ENCODE measurements around the gene NXPE2. TPM values are rescaled to one million over a fixed set of nuclear protein-coding genes. Genes with fewer than 3 reads are reported as not detected.
"Not testable (repeated sequence)": the region's sequence is repeated elsewhere in the genome, so short reads cannot be mapped to it uniquely, and the experiment has no call there.

The NXPE2 gene
- 0.21 TPM for total RNA-seq

- no peak for DNase-seq (ENCODE audit: low spot score)
Observed at GRCh38 chr11:114678125-114679036, at the start of gene NXPE2. Gene NXPE2 (plus strand): TSS chr11:114678527. CDS start chr11:114678576, 49 bp downstream.

- not testable (repeated sequence) for DNase-seq (ENCODE audit: low spot score)
Observed at GRCh38 chr11:114631445-114631965, 46.8 kb upstream of the NXPE2 start.

GRCh38 chr11:114639440-114639839, 38.9 kb upstream of the NXPE2 start:
- DNase-seq (ENCODE audit: low spot score) = not testable (repeated sequence)

GRCh38 chr11:114650661-114651060, 27.7 kb upstream of the NXPE2 start:
- no peak for DNase-seq (ENCODE audit: low spot score)

- no peak for DNase-seq (ENCODE audit: low spot score)
Observed at GRCh38 chr11:114651145-114651718, 27.1 kb upstream of the NXPE2 start.

GRCh38 chr11:114653148-114653547, 25.2 kb upstream of the NXPE2 start:
- no peak for DNase-seq (ENCODE audit: low spot score)

- no peak for DNase-seq (ENCODE audit: low spot score)
Observed at GRCh38 chr11:114664641-114665040, 13.7 kb upstream of the NXPE2 start.

- no peak for DNase-seq (ENCODE audit: low spot score)
Observed at GRCh38 chr11:114666760-114667159, 11.6 kb upstream of the NXPE2 start.

GRCh38 chr11:114668109-114668508, 10.2 kb upstream of the NXPE2 start:
- DNase-seq (ENCODE audit: low spot score) = no peak

GRCh38 chr11:114673661-114674060, 4.7 kb upstream of the NXPE2 start:
- DNase-seq (ENCODE audit: low spot score) = no peak

- no peak for DNase-seq (ENCODE audit: low spot score)
Observed at GRCh38 chr11:114679505-114679904, 1.2 kb downstream of the NXPE2 start.

- DNase-seq (ENCODE audit: low spot score) = no peak
Observed at GRCh38 chr11:114683007-114683406, 4.7 kb downstream of the NXPE2 start.

- DNase-seq (ENCODE audit: low spot score) = no peak
Observed at GRCh38 chr11:114684636-114685035, 6.3 kb downstream of the NXPE2 start.

GRCh38 chr11:114685097-114685496, 6.8 kb downstream of the NXPE2 start:
- DNase-seq (ENCODE audit: low spot score) = no peak

GRCh38 chr11:114705280-114706024, 27.1 kb downstream of the NXPE2 start:
- no peak for DNase-seq (ENCODE audit: low spot score)

- DNase-seq (ENCODE audit: low spot score) = no peak
Observed at GRCh38 chr11:114709960-114710359, 31.6 kb downstream of the NXPE2 start.

- DNase-seq (ENCODE audit: low spot score) = no peak
Observed at GRCh38 chr11:114713756-114714155, 35.4 kb downstream of the NXPE2 start.

GRCh38 chr11:114719562-114719961, 41.2 kb downstream of the NXPE2 start:
- DNase-seq (ENCODE audit: low spot score) = no peak

- no peak for DNase-seq (ENCODE audit: low spot score)
Observed at GRCh38 chr11:114724916-114725524, 46.7 kb downstream of the NXPE2 start.

GRCh38 chr11:114725623-114726022, 47.3 kb downstream of the NXPE2 start:
- DNase-seq (ENCODE audit: low spot score) = no peak

- no peak for DNase-seq (ENCODE audit: low spot score)
Observed at GRCh38 chr11:114736806-114737205, 58.5 kb downstream of the NXPE2 start.

- DNase-seq (ENCODE audit: low spot score) = no peak
Observed at GRCh38 chr11:114738954-114739353, 60.6 kb downstream of the NXPE2 start.
